ENCODE results near the gene VMAC.

VMAC gene

DNA sequence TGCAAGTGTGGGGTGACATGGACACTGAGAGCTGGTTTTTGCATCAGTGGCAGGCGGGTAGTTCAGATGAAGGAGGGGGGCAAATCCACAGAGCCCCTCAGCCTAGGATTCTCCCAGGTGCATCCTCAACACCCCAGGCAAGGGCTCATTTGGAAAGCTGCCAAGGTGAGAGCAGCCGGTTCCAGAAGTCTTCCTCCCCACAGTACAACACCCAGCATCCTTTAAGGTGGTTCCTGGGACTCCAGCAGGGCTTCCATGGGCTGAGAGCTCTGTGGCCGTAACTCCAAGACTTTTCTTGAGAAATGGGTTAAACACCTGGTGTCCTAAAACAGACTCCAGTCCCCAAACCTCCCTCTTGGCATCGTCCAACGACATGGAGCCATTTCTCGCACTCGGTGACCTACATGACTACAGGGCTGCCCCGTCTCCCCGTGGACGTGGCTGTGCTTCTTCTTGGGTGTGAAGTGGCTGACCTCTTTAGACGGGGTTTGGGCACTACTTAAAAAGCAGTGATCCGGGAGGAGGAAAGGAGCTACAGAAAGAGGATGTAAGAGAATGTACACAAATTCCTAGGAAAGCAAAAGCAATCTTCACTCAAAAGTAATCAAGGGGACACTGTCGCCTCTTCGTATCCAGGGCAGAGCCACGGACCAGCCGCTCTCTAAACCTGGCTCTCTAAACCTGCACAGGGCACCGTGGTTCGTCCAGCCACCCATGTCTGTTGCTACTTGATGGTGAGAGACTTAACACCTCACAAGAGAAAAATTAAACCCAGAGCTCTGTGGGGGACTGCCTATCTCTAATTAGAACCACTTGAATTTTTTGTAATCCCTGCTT, 47.7 kb downstream of the VMAC start:
- no peak for DNase-seq (ENCODE audit: low read depth, low spot score)

GRCh38 chr19:5953030-5953589, 48.4 kb downstream of the VMAC start:
- DNase-seq (ENCODE audit: low read depth, low spot score): no peak

- DNase-seq (ENCODE audit: low read depth, low spot score): no peak
These were observed 49.1 kb downstream of the VMAC start for GRCh38 chr19:5953680-5954213.

- DNase-seq (ENCODE audit: low read depth, low spot score): no peak
These were observed 49.6 kb downstream of the VMAC start for GRCh38 chr19:5954293-5954692.

DNA sequence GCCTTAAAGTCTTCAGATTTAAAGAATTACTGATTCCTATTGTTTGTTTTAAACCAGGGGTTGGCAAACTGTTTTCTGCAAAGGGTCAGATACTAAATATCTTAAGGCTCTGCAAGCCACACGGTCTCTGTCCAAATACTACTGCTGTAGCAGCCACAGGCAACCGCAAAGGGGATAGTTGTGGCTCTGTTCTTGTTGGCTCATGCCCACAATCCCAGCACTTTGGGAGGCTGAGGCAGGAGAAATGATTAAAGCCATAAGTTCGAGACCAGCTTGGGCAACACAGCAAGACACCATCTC, 50.9 kb downstream of the VMAC start:
- DNase-seq (ENCODE audit: low read depth, low spot score): no peak

DNA sequence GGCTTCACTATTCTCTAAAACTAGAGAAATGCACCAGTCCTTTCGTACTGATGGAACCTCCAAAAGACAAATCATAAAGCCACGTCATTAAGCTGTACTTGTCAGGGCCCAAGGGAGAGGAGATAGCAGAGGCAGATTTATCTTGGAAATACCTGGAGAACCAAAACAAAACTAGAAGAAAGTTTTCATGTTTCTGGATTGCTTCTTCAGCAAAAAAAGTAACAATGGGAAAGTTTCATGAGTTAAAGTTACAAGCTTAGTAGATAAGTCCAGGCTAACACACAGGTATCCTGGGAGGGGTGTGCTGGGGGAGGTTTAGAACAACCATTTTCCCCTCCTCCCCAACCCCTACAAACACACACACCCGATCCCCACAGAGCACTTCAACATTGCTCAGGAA, 51.7 kb downstream of the VMAC start:
- no peak for DNase-seq (ENCODE audit: low read depth, low spot score)

- no peak for DNase-seq (ENCODE audit: low read depth, low spot score)
These were observed 52.1 kb downstream of the VMAC start for GRCh38 chr19:5956728-5957127.

DNA sequence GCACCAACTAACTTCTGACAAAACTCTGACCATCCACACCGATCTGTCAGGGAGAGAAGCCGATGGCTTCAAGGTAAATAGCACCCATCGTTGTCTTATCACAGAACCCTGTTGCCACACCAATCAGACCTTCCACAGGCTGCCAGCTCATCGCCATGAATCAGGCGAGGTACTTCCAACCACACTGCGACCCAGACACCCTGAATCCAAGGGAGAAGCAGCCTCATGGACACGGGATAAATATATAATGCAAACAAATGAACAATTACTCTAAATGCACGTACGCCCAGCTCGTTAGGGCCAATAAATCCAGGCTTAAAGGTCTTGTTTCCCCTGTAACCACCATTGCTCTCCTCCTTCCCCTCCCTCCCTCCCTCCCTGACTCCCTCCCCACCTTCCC, 52.5 kb downstream of the VMAC start:
- DNase-seq (ENCODE audit: low read depth, low spot score): no peak

DNA sequence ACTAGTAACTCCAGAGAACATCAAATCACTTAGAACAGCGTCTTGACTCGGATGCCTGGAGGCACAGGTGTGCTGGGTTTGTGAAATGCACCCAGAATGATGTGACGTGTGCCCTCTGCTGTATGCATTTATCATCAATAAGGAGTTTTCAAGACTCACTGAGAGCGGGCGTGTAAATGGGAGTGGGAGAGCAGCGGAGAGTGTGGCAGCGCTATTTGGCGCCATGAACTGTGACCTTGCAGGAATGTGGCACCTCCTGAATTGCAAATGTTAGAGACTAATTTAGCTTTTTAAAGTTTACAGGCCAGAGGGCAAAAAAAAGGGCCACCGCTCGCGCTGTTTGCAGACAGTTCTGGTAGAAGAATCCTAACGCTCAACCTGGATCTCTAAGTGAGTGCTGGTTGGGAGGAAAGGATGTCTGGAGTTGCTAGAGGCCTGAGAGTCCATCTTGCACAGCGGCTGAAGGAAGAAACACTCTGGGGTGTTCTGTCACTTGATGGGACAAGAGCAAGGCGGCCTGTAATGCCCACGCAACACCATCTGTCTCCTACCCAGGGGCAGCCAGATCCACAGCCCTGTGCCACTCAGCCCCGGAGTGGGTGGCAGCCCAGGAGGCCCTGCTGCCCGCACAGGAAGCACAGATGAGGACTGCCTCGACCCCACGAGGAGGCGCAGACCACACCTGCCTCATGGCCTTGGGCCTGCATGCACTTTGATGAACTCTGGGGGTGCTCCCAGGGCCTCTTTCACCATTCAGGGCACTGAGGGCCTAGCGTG, 53.6 kb downstream of the VMAC start:
- no peak for DNase-seq (ENCODE audit: low read depth, low spot score)

DNA sequence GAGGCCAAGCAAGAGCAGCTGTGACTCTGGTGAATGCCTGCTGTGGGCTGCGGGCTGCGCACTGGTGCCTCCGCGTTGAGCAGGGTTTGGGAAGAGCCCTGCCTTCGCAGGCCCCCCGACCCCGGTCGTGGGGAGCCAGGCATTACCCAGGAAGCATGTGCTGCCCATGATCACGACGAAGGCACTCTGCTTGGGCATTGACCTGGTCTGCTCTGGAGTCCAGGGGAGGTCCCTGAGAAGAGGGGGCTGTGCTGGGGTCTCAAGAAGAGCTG, 54.1 kb downstream of the VMAC start:
- DNase-seq (ENCODE audit: low read depth, low spot score): no peak

GRCh38 chr19:5959260-5960004, 54.8 kb downstream of the VMAC start:
- DNase-seq (ENCODE audit: low read depth, low spot score): no peak
